EL (cell line): ENCODE data around the gene UGGT2.
"Not testable (repeated sequence)": the region's sequence is repeated elsewhere in the genome, so short reads cannot be mapped to it uniquely, and the experiment has no call there.

Source experiments
- DNase-seq: peaks from one replicate; pipeline ENCODE4 v3.0.0-alpha.2; 2016

Gene UGGT2

DNA sequence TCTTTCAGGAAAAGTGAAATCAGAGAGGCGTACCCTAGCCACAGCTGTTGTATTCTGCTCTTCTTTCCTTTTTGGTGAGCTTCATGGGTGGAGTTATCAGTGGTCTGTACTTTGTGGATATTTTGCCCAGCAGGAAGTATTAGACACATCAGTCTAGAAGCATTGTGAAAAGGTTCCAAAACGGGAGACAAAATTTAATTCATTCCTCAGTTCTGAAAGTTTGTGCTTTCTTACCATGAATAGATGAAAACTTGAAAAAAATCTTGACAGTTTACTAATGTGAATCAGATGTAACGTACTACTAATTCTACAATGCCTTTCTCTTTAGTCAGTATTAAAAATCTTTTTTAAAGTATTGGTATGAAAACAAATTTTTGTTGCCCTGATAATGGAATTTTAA lies 259.4 kb downstream of the UGGT2 start:
- DNase-seq = no peak

GRCh38 chr13:95793018-95793555 lies 260.1 kb downstream of the UGGT2 start:
- no peak for DNase-seq

DNA sequence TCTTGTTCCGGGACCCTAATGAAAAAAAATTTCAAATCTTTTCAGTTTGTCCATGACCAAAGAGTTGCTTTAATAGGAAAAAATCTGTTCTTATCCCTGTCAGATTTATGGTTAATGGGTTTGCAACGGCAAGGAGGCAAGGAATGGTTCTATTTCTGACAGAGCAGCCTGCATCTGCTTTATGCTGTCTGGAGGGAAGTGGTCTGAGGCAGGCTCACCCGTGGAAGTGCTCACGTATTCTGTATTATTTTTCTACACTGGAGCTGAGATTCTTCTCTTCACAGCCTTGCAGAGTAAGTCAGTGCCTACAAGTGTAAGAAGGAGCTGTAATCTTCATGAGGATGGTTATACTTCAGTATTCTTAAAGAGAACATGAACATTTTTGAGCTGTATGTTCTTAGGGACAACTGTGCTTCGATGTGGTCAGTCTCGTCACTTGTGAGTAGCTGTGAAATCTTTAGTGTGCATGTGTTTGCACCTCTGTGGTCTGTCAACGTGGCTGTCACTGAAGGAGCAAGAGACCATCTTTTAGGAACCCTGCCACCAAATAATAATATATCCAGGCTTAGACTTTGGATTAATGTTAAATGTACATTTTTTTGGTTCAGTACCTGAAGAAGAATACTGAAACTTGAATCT lies 262.0 kb downstream of the UGGT2 start:
- no peak for DNase-seq

DNA sequence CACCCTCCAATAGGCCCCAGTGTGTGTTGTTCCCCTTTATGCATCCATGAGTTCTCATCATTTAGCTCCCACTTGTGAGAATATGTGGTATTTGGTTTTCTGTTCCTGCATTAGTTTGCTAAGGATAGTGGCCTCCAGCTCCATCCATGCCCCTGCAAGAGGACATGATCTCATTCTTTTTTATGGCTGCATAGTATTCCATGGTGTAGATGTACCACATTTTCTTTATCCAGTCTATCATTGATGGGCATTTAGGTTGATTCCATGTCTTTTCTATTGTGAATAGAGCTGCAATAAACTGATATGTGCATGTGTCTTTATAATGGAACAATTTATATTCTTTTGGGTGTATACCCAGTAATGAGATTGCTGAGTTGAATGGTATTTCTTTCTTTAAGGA lies 263.9 kb downstream of the UGGT2 start:
- not testable (repeated sequence) for DNase-seq

DNA sequence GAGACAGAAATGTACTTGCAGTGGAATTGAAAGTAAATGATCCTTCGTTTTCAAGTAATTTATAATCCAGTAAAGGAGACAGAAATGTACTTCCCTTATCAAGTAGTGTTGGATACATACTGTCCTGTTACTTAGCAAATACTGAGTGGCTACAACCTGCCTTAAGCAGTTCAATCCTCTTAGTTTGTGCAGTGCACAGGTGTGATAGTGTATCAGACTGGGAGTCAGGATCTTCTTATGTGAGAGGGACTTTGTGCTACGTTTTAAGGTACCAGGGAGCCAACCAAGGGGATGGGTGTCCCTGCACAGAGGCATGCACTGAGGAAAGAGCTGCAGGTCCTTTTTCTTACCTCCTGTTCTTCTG lies 265.1 kb downstream of the UGGT2 start:
- no peak for DNase-seq

DNA sequence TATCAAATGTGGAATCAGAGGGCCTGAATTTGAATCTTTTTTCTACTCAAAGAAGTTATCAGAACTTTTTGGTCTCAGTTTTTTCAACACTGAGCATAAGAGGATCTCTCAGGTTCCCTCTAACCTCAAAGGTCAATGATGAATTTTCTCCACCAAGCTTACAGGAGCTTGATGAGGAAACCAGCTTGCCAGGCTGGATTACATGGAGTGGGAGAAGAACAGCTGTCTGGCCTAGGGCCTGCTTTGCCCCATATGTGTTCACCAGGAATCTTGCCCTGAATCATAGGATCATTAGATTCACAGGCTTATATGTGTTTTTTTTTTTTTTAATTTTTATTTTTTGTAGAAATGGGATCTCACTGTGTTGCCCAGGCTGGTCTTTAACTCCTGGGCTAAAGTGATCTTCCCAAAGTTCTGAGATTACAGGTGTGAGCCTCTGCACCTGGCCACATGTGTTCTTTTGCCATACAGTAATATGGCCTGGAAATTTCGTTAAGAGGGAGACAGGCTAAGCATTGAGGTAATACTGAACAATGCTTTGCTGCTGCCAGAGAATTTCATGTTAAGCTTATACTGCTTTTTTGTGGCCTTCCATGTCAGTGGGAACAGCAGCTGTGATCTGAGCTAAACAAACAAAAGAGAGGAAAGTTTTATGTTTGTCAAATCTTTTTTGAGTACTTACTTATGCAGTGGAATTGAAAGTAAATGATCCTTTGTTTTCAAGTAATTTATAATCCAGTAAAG lies 265.7 kb downstream of the UGGT2 start:
- no peak for DNase-seq

DNA sequence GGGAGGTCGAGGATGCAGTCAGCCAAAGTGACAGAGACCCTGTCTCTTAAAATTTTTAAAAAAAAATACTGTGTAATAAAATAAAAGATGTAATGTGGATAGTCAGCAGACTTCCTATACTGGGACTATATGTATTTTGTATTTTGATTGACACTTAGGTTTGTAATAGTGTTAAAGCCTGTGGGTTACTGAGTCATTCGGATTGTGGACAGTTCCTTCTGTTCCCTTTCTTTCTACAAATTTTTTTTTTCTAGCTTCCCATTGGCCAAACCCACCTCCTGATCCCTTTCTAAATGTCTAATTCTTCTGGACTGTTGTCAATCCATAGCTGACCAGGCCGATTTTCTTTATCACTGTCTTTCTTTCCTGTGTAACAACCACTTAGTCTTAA lies 268.3 kb downstream of the UGGT2 start:
- peak; percentile 37 for DNase-seq

DNA sequence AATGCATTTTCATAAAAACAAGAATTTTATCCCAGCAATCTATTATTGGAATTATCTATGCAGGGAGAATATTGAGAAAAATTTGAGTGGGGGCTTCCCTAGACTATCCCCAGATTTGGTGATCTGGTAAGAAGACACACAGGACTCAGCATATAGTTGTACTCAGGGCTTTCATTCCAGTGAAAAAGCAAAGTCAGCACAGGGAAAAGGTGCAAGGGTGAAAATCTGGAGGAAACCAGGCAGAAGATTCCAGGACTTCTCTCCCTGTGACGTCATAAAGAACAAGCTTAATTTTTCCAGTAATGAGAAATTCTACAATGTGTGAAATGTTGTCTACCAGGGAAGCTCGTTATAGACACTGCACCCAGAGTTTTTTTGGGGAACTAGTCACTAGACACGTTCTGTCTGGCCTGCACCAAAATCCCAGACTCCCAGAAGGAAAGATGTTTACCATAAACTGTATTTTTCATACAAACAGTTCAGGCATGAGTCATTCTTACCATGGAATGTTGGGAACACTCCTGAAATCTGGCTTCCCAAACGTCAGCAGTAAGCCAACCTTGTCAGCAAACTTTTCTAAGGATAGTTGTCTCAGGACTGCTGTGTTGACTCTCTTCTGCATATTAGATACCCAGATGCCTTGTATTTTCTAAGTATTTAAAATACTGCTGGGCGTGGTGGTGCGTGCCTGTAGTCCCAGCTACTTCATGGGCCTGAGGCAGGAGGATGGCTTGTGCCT lies 268.9 kb downstream of the UGGT2 start:
- peak; percentile 78 for DNase-seq

- no peak for DNase-seq
Observed at GRCh38 chr13:95783747-95784146, 269.5 kb downstream of the UGGT2 start.

DNA sequence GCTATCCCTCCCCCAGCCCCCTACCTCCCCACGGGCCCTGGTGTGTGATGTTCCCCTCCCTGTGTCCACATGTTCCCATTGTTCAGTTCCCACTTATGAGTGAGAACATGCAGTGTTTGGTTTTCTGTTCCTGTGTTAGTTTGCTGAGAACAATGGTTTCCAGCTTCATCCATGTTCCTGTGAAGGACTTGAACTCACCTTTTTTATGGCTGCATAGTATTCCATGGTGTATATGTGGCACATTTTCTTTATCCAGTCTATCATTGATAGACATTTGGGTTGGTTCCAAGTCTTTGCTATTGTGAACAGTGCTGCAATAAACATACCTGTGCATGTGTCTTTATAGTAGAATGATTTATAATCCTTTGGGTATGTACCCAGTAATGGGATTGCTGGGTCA lies 271.3 kb downstream of the UGGT2 start:
- not testable (repeated sequence) for DNase-seq

- no peak for DNase-seq
Observed at GRCh38 chr13:95781016-95781415, 272.2 kb downstream of the UGGT2 start.

DNA sequence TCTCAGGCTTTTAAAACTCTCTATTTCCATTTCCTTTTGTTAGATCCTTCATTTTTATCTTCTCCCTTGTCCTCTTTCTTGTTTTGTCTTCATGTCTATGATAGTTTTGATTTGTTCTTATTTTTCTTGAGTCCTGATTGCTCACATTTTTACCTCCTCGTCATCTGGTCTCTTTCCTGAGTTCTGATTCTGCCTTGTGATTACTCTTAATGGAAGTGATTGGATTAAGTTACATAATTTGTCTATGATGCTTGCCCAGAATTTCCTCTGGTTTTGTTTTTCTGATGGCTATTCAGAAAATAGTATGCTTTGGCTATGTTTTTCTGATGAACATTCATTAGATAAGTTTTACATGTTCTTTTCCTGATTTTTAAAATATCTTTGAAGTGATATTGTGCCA lies 273.7 kb downstream of the UGGT2 start:
- no peak for DNase-seq

DNA sequence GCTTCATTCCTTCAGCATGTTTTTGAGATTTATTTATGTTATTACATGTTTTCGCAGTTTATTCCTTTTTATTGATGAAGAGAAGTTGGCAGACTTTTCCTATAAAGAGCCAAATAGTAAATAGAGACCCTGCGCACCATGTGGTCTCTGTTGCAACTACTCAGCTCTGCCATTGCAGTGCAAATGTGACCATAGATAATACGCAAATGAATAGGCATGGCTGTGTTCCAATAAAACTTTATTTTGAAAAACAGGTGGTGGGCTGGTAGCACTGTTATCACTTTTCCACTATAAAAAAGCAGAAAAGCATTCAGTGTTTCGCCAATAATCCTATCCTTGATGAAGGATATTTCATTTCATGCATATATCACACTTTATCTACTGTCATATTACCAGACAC lies 281.3 kb downstream of the UGGT2 start:
- no peak for DNase-seq

DNA sequence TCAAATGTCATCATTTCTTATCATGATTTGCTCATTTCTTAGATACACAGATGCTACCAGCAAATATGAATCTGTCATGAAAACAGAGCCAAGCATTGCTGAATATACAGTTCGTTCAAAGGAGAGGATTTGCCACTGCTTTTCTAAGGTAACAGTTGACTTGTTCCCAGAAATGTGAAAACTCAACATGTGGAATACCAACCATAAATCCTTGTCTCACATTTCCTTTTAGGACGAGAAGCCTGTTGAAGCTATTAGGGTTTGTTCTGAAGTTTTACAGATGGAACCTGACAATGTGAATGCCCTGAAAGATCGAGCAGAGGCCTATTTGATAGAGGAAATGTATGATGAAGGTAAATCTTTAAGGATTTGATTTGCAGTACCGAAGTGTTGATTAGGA lies 289.6 kb downstream of the UGGT2 start:
- no peak for DNase-seq

DNA sequence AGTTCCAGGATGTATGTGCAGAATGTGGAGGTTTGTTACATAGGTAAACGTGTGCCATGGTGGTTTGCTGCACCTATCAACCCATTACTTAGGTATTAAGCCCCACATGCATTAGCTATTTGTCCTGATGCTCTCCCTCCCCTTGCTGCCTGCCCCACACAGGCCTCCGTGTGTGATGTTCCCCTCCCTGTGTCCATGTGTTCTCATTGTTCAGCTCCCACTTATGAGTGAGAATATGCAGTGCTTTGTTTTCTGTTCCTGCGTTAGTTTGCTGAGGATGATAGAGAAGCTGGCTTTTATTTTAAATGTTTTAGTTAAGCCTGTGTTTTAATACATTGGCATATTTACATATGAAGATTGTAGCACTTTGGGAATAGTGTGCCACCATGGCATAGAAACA lies 290.6 kb downstream of the UGGT2 start:
- DNase-seq = not testable (repeated sequence)

GRCh38 chr13:95756072-95756471 lies 297.1 kb downstream of the UGGT2 start:
- DNase-seq = no peak

- DNase-seq = no peak
Observed at GRCh38 chr13:95754069-95754468, 299.1 kb downstream of the UGGT2 start.

DNA sequence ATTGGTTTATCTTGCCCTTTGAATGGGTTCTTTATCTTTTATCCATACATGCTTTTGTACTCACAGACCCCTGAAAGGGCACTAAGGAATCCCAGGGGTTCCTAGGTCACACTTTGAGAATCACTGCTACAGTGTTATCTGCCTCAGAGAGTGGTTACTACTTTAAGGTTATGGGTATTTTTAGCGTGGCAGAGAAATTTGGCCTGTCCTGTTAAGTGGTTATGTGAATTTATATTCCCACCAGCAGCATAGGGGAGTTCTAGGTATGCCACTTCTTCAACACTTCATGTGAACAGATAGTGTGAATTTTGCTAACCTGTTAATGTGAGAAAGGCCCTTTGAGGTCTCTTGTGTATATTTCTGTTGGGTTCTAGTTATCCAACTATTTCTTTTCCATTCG lies 300.5 kb downstream of the UGGT2 start:
- no peak for DNase-seq
